GM18951 (cell line): ENCODE measurements around the gene PDGFD.

Experiments
- POLR2A ChIP-seq: IDR thresholded peaks from 4 replicates; pipeline ENCODE4 v1.6.1; 2011; ENCODE audit warnings: mild to moderate bottlenecking; ENCODE audit not compliant: insufficient read length, insufficient read depth; ENCODE audit errors: extremely low read depth
- in situ Hi-C: fragments of 300-500 bp; cut with MboI; formaldehyde crosslinking; loops from one replicate; pipeline ENCODE4 v1.12.0; 2022; ENCODE audit warnings: low sequenced_read_pairs, mixed read lengths, inconsistent platforms; ENCODE audit not compliant: unreplicated experiment

PDGFD gene

DNA sequence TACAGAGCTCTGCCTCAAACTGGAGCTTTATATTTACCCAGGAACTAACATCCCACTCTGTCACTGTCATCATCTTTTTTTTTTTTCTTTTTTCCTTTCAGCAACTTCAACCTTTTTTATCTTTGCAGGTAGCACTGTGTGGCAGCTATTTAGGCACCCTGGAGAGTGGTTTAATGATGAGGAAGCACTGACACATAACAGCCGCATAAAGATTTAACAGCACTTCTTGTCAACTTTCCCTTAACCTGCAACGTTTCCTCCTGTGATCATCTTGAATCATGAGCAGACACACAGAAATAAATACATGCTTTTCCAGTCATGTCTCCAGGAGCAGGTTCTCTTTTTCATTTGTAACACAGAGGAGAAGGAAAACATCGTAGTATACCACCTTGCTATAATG, 34.8 kb downstream of the PDGFD start:
- TF ChIP-seq POLR2A = no peak
- in situ Hi-C loops = no loop called here

DNA sequence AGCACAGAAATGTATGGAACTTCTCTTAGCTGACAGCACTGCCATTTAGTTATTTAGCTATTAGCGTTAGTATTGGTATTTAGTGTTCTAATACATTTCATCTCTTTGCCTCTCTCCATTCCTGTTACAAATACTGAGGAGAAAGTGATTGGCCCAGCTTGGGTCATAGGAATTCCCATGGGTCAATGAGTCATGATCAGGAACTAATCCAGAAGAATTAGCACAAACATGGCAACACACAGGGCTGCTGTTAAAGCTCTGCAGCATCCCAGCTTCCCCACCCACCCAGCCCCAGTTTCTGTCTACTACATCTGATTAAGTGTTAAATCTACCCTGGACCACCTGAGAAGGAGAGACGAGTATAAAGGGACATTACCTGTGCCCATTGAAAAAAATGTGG, 36.1 kb downstream of the PDGFD start:
- no peak for TF ChIP-seq POLR2A
- in situ Hi-C loops = no loop called here

DNA sequence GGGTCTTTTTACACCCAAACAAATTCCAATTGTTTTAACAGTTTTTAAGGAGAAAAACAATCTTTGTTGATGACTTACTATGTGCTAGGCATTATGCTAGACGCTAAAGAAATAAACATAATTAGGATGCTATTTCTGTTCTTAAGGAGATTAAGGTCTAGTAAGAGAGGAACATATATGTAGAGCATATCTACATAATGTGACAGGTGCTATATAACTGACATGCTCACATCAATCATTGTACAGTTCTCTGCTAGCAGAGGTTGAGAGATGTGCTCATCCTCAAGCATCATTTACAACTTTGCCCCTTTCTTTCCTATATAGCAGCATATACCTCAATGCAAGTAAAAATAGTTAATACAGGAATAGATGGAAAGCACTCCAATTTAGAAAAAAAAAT, 37.5 kb downstream of the PDGFD start:
- in situ Hi-C loops = no loop called here
- no peak for TF ChIP-seq POLR2A

DNA sequence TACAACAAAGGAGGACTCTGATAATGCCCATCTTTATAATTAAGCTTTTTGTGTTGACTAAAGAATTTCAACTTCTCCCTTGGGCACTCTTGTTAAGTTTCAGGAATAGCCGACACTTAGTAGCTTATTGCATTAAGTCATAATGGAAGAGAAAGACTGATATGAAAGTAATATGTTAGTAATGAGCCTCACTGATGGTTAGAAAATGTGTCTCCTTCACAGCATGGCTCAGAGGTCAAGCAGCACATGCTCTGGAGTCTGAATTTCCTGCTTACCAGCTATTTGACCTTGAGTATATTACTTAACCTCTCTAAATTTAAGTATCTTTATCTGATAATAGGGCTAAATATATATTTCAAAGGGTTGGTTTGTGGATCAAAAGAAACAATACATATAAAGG, 39.0 kb downstream of the PDGFD start:
- in situ Hi-C loops = no loop called here
- no peak for TF ChIP-seq POLR2A

DNA sequence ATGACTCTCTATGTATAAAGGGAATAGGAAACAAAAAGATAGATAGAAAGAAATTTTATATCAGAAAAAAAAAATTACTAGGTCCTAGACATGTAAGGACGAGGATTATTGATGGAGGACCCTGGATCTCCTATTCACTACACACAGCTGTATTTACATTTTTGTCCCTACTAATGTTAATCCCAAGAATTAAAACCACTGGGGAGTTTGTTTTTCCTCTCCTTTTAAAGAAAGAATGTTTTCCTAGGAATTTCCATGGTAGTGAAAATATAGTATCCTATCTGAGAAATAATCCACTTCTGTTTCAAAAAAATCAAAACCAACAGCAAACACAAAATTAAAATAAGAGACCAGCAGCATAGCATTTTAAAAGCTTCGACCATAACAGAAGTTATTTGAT, 41.1 kb downstream of the PDGFD start:
- in situ Hi-C loops = no loop called here
- no peak for TF ChIP-seq POLR2A

DNA sequence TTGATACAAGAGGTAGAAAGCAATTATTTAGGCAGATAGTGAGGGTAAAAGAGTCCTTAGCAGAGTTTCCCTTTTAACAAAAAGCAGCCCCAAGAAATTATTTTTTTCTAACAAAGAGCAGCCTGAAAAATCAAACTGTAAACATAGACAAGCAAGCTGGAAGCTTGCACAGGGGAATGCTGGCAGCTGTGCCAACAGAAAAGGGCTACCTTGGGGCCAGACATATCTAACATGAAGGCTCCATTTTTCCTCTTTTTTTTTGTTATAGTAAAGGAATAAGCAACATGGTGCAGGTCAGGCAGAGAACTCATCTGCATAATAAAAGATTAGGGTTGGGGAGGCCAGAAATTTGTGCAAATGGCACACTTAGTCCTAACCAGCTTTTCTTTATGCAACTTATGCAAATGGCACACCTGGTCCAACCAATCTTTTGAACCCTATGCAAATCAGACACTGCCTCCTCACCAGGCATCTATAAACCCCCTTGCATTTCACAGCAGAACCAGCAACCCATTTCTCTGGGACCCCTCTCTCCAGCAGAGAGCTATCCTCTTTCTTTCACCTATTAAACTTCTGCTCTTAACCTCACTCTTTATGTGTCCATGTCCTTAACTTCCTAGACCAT, 41.8 kb downstream of the PDGFD start:
- no peak for TF ChIP-seq POLR2A

DNA sequence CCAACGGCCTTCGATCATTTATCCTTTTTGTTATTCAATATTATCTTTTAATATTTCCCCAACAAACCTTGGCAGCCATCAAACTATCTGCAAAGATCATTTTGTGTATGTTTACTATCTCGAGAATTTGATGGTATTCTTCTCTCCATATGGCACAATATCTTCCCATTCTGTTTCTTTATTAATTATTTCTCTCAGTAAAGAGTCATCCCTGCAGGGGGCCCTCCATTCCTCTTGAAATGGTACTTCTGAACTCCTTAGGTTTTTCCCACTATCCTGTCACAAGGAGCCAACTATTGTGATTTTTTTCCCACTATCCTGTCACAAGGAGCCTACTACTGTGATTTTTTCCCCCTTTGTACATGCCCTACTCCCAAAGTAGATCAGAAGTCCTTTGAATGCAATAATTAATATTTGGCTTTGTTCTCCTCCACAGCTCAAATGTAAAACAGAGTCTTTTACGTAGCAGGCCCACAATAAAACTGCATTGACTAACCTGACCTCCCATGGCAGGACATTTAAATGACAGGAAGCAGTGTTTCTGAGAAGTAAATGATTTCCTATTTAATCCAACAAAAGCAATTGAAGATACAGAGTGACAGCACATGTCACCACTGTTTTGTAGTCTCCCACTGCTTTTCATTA, 43.3 kb downstream of the PDGFD start:
- in situ Hi-C loops = no loop called here
- no peak for TF ChIP-seq POLR2A

More for the DNA sequence above, 41.8 kb downstream of the PDGFD start:
- in situ Hi-C loops = no loop called here

DNA sequence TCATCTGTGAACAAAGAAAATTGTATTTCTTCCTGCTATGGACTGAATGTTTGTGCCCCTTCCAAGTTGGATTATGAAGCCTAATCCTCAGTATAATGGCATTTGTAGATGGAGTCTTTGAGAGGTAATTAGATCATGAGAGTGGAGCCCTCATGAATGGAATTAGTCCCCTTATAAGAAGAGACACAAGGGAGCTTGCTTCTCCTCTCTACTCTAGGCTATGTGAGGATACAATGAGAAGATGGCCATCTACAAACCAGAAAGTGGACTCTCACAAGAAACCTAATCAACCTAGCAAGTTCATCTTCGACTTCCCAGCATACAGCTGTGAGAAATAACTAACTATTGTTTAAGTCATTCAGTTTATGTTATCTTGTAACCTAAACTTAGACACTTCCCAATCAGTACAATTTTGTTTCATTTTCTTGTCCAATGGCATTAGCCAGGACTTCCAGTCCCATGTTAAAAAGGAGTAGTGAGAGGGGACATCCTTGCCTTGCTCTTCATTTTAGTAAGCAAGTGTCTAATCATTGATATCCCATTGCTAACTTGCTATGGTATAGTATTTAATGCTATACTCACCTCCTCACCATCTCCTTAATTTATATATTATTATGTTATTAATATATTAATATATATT, 45.7 kb downstream of the PDGFD start:
- in situ Hi-C loops = no loop called here

DNA sequence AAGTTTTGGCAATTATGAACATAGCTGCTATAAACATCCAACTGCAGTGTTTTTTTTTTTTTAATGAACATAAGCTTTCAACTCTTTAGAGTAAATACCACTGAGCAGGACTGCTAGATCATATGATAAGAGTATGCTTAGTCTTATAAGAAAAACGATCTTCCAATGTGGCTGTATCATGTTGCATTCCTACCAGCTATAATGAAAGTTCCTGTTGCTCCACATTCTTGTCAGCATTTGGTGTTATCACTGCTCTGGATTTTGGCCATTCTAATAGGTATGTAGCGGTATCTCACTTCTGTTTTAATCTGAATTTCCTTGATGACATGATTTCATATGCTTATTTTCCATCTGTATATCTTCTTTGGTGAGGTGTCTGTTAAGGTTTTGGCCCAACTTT, 50.4 kb downstream of the PDGFD start:
- in situ Hi-C loops = no loop called here
- TF ChIP-seq POLR2A = no peak

More for the DNA sequence above, 45.7 kb downstream of the PDGFD start:
- TF ChIP-seq POLR2A = no peak

DNA sequence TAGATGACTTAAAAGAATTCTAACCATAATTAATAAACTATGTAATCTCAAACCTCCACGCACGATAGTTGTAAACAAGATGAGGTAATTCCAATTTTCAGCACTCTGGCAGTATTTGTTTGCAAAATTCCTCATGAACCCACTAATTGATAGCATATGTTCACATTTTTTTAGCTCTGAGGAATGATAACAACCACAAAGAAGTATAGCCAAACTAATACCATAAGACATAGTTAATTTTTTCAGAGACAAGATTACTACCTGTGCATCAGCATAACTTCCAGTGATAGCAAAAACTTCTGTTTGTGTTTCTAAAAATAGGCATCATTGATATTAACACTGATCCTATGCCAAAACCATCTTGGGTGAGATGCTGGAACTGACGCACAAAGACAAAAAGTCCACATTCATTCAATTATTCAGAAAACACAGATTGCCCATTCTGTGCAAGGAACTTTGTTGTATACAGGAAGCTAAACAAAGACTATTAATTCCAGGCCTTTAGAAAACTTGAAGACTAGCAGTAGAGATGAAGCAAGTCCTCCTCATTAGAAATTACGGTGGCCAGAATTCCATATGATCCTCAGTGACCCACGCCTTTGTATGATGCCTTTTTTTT, 57.7 kb downstream of the PDGFD start:
- in situ Hi-C loops = no loop called here
- TF ChIP-seq POLR2A = no peak

DNA sequence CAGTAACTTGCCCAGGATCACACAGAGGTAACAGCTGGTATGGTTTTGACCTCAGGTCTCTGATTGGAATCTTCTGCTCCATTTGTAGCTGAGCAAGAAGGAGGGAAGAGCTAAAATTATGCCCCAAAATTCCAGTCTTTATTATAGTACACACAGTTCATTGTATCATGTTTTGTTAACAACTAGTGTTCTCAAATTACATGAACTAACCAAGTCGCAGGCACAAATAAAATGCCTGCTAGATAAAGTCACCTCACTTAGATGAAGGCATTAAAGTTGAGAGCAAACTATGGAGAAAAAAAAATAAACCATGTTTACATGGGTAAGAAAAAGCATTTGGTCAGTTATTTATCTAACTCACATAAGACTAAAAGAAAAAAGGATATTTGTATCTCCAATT, 58.8 kb downstream of the PDGFD start:
- TF ChIP-seq POLR2A = no peak
- in situ Hi-C loops = no loop called here

DNA sequence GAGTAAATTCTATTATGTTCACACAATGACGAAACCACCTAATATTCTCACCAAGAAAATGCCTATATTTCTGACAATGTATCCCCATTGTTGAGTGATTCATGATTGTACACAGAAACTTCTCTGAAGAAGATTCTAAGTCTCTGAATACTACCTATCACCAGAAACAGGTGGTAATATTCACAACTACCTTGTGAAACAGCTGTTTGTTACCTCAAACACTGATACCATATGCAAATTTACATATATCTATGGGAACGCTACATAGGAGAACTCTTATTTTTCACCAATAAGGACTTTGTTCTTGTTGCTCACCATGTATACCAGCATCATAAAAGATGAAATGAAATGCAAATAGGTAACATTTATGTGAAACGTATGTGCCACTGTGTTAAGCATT, 59.3 kb downstream of the PDGFD start:
- no peak for TF ChIP-seq POLR2A
- in situ Hi-C loops = no loop called here

DNA sequence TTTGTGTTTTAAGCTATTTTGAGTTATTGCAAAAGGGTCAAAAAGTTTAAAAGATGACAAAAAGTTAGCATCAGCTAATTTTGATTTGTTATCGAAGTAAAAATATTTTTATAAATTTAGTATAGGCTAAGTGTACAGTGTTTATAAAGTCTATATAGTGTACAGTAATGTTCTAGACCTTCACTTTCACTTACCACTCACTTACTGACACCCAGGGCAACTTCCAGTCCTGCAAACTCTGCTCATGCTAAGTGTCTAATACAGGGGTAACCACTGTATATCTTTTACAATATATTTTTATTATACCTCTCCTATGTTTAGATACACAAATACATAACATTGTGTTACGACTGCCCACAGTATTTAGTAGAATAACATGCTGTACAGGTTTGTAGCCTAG, 59.7 kb downstream of the PDGFD start:
- TF ChIP-seq POLR2A = no peak

DNA sequence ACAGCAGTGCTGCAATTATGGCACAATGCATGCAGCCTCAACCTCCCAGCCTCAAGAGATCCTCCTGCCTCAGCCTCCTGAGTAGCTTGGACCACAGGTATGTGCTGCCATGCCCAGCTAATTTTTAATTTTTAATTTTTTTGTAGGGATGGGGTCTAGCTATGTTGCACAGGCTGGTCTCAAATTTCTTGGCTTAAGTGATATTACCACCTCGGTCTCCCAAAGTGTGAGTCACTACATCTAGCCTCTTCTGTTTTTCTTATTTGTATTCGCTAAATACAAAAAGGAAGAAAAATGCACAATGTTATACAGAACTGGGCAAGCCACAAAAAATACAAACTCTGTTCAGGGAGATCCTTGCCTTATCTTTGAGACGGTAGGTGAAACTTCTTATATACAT, 65.4 kb downstream of the PDGFD start:
- TF ChIP-seq POLR2A = no peak
- in situ Hi-C loops = no loop called here

More for the DNA sequence above, 59.7 kb downstream of the PDGFD start:
- in situ Hi-C loops = no loop called here
